ELF-1 (cell line): ENCODE measurements around the gene EPHB4.
"Not testable (repeated sequence)": the region's sequence is repeated elsewhere in the genome, so short reads cannot be mapped to it uniquely, and the experiment has no call there.

Experiments
- DNase-seq: peaks from one replicate; pipeline ENCODE4 v3.0.0-alpha.2; 2016; ENCODE audit warnings: low read depth, low spot score

EPHB4 gene

DNA sequence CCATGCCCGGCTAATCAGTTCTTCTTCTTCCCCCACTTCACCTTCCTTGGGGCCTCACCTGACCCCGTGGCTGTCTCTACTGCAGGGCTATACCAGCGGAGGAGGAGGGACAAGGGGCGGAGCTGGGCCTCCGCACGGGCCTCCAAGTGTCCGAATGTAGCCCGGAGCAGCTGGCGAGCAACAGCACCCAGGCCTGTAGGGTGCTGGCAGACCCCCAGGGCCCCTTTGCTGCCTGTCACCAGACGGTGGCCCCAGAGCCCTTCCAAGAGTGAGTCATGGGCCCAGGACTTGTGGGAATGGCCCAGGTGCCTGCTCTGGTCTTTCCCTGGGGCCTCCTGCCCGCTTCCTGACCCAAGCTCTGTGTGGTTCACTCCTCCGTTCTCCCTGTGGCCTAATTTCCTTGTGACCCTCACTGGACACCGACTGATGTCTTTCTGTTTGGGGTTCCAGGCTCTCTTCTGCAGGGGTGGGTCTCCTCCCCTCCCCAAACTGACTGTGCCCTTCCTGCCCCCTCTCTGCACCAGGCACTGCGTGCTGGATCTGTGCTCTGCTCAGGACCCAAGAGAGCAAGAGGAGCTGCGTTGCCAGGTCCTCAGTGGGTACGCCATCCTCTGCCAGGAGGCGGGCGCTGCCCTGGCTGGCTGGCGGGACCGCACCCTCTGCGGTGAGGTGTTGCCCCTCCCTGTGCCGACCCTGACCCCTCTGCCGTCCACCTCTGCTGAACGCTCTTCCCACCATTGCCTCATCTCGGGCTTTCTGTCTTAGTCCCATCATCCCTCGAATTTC, 35.2 kb downstream of the EPHB4 start:
- no peak for DNase-seq

DNA sequence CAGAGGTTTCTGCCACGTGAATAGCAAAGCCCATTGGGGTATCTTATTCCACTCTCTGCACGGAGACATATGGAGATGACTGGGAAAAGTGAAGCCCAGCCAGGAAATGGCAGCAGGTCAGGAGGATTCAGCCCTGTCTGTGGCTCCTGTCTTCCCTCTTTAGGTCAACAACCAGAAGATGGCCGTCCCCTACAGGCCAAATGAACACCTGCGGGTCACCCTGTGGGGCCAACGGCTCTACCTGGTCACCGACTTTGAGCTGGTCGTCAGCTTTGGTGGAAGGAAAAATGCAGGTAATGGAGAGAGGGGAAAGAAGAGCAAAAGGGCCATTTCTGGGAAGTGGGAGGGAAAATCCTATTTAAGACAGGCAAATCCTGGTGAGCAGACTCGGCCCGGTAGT, 38.3 kb downstream of the EPHB4 start:
- peak; percentile 47 for DNase-seq

DNA sequence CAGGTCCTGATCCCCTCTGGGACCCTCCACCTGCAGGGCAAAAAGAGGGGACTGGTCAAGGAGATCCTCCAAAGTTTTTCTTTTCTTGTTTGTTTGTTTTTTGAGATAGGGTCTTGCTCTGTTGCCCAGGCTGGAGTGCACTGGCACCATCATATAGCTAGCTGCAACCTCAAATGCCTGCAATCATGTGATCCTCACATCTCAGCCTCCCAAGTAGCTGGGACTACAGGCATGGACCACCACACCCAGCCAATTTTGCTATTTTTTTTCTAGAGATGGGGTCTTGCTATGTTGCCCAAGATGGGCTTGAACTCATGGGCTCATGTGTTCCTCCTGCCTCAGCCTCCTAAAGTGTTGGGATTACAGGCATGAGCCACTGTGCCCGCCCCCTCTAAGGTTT, 41.0 kb downstream of the EPHB4 start:
- no peak for DNase-seq

DNA sequence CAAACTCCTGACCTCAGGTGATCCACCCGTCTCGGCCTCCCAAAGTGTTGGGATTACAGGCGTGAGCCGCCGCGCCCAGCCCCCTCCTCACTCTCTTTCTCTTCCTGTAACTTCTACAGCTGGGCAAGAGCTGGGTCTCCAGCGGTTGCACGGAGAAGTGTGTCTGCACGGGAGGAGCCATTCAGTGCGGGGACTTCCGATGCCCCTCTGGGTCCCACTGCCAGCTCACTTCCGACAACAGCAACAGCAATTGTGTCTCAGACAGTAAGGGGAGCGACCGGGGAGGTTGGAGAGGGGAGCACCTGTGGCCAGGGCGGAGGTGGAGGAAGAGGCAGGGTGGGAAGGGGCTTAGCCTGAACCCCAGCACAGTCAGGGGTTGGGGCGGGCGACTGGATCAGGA, 41.4 kb downstream of the EPHB4 start:
- peak; percentile 40 for DNase-seq

DNA sequence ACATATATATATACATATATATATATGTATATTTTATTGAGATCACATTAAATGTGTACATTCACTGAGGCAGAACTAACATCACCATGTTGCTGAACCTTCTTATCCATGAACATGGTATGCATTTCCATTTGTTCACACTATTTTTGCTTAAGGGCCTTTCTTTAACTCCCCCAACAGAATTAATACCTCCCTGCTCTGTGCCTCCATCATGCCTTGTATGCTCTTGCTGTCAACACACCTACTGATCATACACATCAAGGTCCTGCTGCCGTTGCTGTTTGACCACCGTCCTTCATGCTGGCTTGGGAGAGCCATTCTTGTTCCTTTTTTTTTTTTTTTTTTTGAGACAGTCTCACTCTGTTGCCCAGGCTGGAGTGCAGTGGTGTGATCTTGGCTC, 43.5 kb downstream of the EPHB4 start:
- no peak for DNase-seq

DNA sequence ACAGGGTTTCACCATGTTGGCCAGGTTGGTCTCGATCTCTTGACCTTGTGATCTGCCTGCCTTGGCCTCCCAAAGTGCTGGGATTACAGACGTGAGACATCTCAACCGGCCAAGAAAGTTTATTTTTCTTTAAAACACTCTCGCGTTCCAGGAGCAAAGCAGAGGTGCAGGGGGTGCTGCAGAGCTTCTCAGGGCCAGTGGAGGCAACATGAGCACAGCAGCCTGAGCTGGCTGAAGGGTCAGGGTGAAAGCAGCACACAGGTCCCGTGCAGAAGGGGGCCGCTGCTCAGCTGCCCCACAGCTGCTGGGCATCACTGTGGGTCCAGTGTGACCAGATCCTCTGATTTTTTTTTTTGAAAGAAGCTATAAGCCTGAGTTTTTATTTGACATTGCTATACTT, 46.1 kb downstream of the EPHB4 start:
- DNase-seq, result no peak

DNA sequence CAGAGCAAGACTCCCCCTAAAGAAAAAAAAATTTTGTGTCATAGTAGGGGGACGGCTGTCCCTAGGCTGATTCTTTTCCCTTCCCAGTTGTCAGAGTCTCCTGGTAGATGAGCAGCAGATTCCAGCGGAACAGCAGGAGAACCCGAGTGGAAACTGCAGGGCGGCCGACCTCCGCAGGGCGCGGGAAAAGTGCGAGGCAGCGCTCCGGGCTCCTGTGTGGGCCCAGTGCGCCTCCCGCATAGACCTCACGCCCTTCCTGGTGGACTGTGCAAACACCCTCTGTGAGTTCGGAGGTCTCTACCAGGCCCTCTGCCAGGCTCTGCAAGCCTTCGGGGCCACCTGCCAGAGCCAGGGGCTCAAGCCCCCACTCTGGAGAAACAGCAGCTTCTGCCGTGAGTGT, 48.0 kb downstream of the EPHB4 start:
- no peak for DNase-seq

DNA sequence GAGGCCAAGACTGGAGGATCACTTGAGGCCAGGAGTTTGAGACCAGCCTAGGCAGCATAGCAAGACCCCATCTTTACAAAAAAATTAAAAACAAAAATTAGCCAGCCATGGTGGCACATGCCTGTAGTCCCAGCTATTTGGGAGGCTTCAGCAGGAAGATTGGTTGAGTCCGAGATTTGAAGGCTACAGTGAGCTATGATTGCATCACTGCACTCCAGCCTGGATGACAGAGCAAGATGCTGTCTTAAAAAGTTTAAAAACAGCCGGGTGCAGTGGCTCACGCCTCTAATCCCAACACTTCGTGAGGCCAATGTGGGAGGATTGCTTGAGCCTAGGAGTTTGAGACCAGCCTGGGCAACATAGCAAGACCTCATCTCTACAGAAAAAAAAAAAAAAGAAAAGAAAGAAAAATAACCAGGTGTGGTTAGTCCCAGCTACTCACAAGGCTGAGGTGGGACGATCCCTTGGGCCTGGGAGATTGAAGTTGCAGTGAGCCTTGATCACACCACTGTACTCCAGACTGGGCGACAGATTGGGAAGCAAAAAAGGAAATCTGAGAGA, 49.2 kb downstream of the EPHB4 start:
- no peak for DNase-seq

DNA sequence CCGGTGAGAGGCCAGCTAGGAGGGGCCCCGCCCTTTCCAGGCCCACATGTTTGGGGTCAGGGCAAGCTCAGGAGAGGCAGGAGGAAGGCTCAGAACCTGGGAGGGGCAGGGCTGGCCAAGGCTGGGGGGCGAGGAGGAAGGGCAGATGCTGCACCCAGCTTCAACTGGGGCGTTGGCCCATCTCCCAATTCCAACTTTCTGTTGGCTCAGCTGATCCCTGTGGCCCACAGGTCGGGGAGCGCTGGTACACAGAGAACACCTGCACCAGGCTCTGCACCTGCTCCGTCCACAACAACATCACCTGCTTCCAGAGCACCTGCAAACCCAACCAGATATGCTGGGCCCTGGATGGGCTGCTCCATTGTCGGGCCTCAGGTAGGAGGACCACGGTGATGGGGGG, 53.8 kb downstream of the EPHB4 start:
- no peak for DNase-seq

DNA sequence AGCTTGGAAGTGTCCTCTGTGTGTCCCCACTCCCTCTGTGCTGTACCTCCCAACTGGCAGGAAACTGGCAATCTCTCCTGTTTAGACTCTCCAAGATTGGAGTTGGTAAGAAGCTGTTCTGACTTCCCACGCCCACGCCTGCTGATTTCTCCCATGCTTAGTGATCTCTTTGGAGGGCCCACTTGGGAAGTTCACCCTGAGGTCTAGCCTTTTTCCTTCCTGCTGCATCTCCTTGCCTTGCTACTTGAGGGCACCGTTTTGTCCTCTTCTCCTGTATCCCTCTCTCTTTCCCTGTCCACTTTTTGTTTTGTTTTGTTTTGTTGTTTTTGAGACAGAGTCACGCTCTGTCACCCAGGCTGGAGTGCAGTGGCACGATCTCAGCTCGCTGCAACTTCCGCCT, 58.5 kb downstream of the EPHB4 start:
- DNase-seq, result no peak

DNA sequence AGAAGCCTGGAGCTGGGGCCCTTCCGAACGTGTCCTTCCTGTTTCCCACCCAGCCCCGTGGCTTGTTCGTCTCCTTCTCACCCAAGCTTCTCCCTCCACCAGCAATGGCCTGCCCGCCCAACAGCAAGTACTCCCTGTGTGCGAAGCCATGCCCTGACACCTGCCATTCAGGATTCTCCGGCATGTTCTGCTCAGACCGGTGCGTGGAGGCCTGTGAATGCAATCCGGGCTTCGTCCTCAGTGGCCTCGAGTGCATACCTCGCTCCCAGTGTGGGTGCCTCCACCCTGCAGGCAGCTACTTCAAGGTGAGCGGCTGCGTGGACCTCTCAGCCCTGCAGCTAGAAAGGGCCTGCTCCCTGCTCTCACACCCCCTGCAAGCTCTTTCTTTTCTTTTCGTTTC, 62.1 kb downstream of the EPHB4 start:
- no peak for DNase-seq

DNA sequence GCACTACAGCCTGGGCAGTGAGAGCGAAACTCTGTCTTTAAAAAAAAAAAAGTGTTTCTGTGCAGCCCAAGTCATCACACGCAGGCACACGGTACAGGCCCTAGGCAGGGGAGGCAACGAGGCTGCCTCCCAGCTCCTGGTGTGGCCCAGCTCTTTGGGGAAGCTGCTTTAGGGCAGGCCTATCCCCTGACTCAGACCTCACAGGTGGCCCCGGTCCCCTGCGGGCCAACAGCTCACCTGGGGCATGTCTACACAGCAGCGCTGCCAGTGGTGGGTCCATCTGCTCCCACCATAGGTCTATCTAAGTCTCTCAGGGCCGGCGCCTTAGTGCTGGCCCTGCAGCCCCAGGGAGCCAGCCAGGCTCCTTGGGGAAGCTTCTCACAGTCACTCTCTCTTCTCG, 62.5 kb downstream of the EPHB4 start:
- DNase-seq, result no peak

DNA sequence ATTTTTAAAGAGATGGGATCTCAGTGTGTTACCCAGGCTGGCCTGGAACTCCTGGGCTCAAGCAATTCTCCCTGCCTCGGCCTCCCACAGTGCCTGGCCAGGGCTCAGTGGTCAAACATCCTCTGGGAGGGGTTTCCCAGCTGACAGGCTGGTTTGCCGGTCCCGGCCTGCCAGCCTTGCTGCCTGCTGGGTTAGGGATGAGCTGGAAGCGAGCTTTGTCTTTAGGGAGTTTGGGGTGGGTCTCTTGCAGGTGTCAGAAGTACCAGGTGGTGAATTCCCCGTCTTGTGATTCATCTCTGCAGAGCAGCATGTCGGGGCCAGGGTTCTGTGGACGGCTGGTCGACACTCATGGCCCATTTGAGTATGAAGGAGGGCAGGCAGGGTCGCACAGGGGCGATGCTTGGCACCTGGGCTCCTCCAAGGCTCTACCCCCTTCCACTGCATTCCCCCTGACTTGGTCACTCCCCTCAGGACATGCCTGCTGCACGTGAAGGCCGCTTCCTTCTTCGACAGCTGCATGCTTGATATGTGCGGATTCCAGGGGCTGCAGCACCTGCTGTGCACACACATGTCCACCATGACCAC, 63.7 kb downstream of the EPHB4 start:
- no peak for DNase-seq

DNA sequence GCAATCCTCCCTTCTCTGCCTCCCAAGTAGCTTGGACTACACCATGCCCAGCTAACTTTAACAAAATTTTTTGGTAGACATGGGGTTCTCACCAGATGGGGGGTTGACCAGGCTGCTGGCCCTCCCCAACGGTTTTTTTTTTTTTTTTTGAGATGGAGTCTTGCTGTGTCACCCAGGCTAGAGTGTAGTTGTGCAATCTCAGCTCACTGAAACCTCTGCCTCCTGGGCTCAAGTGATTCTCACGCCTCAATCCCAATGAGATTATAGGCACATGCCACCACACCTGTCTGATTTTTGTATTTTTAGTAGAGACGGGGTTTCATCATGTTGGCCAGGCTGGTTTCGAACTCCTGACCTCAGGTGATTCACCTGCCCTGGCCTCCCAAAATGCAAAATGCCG, 64.5 kb downstream of the EPHB4 start:
- DNase-seq, result not testable (repeated sequence)

DNA sequence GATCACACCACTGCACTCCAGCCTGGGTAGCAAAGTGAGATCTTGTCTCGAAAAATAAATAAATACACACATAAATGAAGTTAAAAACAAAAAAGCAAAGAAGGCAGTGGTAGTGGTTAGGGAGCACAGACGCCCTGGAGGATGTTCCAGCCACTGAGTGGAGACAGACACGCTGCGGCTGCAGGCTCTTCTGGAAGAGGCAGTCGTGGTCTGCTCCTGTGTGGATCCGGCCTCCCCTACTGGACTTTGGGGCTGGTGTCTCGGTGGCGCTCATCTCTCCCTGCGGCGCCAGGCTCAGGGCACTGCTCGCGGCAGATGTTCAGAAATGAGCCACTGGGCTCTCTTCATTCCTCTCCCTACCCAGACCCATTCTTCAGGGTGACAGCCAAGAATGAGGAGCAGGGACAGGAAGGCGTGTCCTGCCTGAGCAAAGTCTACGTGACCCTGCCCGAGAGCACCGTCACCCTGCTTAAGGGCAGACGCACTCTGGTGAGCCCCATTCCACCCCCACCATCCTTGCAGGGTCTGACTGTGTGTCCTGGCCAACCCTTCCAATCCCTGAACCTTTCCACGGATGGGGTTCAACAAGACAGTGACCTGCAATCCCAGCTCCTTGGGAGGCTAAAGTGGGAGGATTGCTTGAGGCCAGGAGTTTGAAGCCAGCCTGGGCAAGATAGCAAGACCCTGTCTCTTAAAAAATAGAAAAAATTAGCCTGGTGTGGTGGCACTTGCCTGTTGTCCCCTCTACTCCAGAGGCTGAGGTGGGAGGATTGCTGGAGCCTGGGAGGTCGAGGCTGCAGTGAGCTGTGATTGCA, 67.8 kb downstream of the EPHB4 start:
- DNase-seq, result no peak

DNA sequence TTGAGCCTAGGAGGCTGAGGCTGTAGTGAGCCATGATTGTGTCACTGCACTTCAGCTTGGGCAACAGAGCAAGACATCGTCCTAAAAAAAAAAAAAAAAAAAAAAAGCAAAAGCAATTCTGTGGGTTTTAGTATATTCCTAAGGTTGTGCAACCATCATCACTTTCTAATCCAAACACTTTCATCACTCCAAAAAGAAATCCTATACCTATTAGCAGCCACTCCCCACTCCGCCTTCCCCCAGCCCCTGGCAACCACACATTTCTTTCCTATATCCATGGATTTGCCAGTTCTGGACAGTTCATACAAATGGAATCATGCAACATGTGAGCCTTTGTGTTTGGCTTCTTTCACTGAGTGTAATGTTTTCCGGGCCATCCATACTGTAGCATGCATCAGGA, 73.6 kb downstream of the EPHB4 start:
- no peak for DNase-seq

DNA sequence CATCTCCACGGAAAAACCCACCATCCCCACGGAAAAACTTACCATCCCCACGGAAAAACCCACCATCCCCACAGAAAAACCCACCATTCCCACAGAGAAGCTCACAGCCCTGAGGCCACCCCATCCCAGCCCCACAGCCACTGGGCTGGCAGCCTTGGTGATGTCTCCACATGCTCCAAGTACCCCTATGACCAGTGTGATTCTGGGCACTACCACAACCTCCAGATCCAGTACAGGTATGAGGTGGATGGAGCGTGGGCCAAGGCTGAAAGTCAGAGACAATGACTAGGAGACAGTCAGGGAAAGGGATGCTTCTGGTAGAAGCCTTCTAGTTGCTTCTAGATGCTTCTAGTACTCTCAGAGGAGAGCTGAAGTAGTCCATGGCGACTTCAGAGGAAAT, 74.3 kb downstream of the EPHB4 start:
- DNase-seq, result no peak
